ENCODE data around the gene FAM200A. TPM values are rescaled to one million over a fixed set of nuclear protein-coding genes. Genes with fewer than 3 reads are reported as not detected.

FAM200A gene
- total and polyA plus RNA-seq, 2 donors from 2014 or later = 6.8 to 6.9 TPM

GRCh38 chr7:99500637-99501009 is 51.3 kb downstream of the FAM200A start:
- DNase-seq (no peak), FAIRE-seq (no peak)
- TF ChIP-seq CTCF (IDR thresholded peaks at IDR 0.05; ENCODE audit: borderline replicate concordance, extremely low read depth, insufficient read depth) = no peak
- intact Hi-C loops (cut with DNase I) = no loop called here
- H3K4me1 ChIP-seq (ENCODE audit: control insufficient read depth in 2 of 3, insufficient read depth in 2 of 3, low read depth in 1 of 3, low read length in 3 of 3) = peaks cover 0 to 19% (median 10%) of the 10 kb centered on the region in 3 donors
- peak overlapping the region; percentile 82 to 99 (median 98) for H3K4me3 ChIP-seq (ENCODE audit: low read length in 3 of 3)
- H3K27ac ChIP-seq (ENCODE audit: low read depth in 2 of 2, low read length in 2 of 2) = peak overlapping the region in 1 of 2 donors; percentile 91
- H3K27me3 ChIP-seq (ENCODE audit: control insufficient read depth, insufficient read depth, low read length) = no peaks in the 10 kb centered on the region
- H3K36me3 ChIP-seq (ENCODE audit: control insufficient read depth in 2 of 3, insufficient read depth in 3 of 3, low read length in 3 of 3) = peaks cover 0 to 2% (median 0%) of the 10 kb centered on the region in 3 donors
- peak overlapping the region; percentile 28 to 94 (median 80) for H3K9ac ChIP-seq (ENCODE audit: low read length in 3 of 3)
- no peaks in the 10 kb centered on the region for H3K9me3 ChIP-seq (ENCODE audit: control insufficient read depth in 2 of 3, insufficient read depth in 1 of 3, low read length in 3 of 3)

- H3K4me1 ChIP-seq (ENCODE audit: control insufficient read depth in 2 of 3, insufficient read depth in 2 of 3, low read depth in 1 of 3, low read length in 3 of 3) = peaks cover 0 to 16% (median 8%) of the 10 kb centered on the region in 3 donors
- peak within 1 kb of the TSS; percentile 88 to 91 for H3K27ac ChIP-seq (ENCODE audit: low read depth in 2 of 2, low read length in 2 of 2)
- no peaks in the 10 kb centered on the region for H3K27me3 ChIP-seq (ENCODE audit: control insufficient read depth, insufficient read depth, low read length)
- intact Hi-C loops (cut with DNase I) = no loop called here
- H3K4me3 ChIP-seq (ENCODE audit: low read length in 3 of 3) = peak within 1 kb of the TSS; percentile 82 to 99 (median 98)
- no peaks in the 10 kb centered on the region for H3K9me3 ChIP-seq (ENCODE audit: control insufficient read depth in 2 of 3, insufficient read depth in 1 of 3, low read length in 3 of 3)
- FAIRE-seq = no peak
- DNase-seq = peak; percentile 92 to 98 (median 96)
- TF ChIP-seq CTCF (IDR thresholded peaks at IDR 0.05; ENCODE audit: borderline replicate concordance, extremely low read depth, insufficient read depth) = no peak
- peaks cover 0 to 2% (median 0%) of the 10 kb centered on the region in 3 donors for H3K36me3 ChIP-seq (ENCODE audit: control insufficient read depth in 2 of 3, insufficient read depth in 3 of 3, low read length in 3 of 3)
- H3K9ac ChIP-seq (ENCODE audit: low read length in 3 of 3) = peak within 1 kb of the TSS; percentile 70 to 94 (median 80)
Observed at GRCh38 chr7:99499721-99500636, 51.9 kb downstream of the FAM200A start, which contains the start of gene ZNF394. Gene ZNF394, minus strand, starts transcription at chr7:99500281. Its CDS starts 188 bp downstream, at chr7:99500093.

GRCh38 chr7:99499371-99499720 is 52.6 kb downstream of the FAM200A start:
- intact Hi-C loops (cut with DNase I) = no loop called here
- peaks cover 0 to 3% (median 2%) of the 10 kb centered on the region in 3 donors for H3K36me3 ChIP-seq (ENCODE audit: control insufficient read depth in 2 of 3, insufficient read depth in 3 of 3, low read length in 3 of 3)
- peak in 1 of 5 donors; percentile 19 for DNase-seq
- TF ChIP-seq CTCF (IDR thresholded peaks at IDR 0.05; ENCODE audit: borderline replicate concordance, extremely low read depth, insufficient read depth) = no peak
- H3K4me3 ChIP-seq (ENCODE audit: low read length in 3 of 3) = peak overlapping the region; percentile 82 to 99 (median 98)
- peaks cover 0 to 16% (median 8%) of the 10 kb centered on the region in 3 donors for H3K4me1 ChIP-seq (ENCODE audit: control insufficient read depth in 2 of 3, insufficient read depth in 2 of 3, low read depth in 1 of 3, low read length in 3 of 3)
- peak overlapping the region; percentile 70 to 94 (median 80) for H3K9ac ChIP-seq (ENCODE audit: low read length in 3 of 3)
- H3K9me3 ChIP-seq (ENCODE audit: control insufficient read depth in 2 of 3, insufficient read depth in 1 of 3, low read length in 3 of 3) = peaks cover 0 to under 1% (median 0%) of the 10 kb centered on the region in 3 donors
- FAIRE-seq = no peak
- no peaks in the 10 kb centered on the region for H3K27me3 ChIP-seq (ENCODE audit: control insufficient read depth, insufficient read depth, low read length)
- peak overlapping the region; percentile 88 to 91 for H3K27ac ChIP-seq (ENCODE audit: low read depth in 2 of 2, low read length in 2 of 2)

Data from kidney (tissue), 14 donors.